Posterior cingulate gyrus (tissue), 11 donors: ENCODE data around the gene SLC25A34.

Experiments used
- DNase-seq, 10 donors: peaks; one replicate each; pipeline versions ENCODE4 v3.0.0 to v3.0.0-alpha.2; 2020 to 2021; ENCODE audit warnings: mixed read lengths in 3 of 10
- intact Hi-C: fragments of 100-400 bp; cut with DNase I; formaldehyde crosslinking; loops from one replicate; pipeline ENCODE4 v1.15.1; 2023

Gene SLC25A34

DNA sequence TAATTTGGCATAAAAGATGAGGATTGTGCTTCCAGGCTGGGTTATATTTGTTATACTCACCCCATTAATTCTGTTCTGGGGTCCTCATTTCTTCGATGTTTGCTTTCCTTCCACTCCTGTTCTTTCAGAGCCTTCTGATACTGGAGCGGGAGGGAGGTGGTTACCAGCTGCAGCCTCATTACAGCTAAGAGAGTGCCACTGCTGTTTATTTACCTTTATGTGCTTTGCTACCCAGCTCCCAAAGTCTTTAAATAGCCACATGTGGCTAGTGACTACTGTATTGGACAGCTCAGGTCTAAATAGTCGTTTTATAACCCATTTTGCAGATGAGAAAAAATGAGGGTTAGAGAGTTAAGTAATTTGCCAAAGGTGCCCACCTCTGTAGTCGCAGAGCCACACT, 26.8 kb upstream of the SLC25A34 start:
- intact Hi-C loops, result no loop called here
- no peak for DNase-seq

DNA sequence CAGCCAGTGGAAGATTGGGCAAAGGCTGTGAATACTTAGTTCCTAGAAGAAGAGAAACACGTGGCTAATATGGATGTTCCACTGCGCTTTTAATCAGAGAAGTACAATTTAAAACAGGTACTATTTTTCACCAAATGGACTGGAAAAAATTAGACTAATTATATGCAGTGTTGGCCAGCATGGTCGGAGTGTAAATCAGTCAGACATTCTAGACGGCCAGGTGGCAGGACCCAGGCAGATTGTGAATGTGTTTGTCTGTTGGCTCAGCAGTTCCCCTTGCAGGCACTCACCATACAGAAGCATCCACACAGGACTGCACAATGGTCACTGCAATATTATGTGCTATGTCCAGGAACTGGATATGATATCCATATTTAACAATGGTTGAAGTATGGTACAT, 23.9 kb upstream of the SLC25A34 start:
- intact Hi-C loops, result no loop called here

DNA sequence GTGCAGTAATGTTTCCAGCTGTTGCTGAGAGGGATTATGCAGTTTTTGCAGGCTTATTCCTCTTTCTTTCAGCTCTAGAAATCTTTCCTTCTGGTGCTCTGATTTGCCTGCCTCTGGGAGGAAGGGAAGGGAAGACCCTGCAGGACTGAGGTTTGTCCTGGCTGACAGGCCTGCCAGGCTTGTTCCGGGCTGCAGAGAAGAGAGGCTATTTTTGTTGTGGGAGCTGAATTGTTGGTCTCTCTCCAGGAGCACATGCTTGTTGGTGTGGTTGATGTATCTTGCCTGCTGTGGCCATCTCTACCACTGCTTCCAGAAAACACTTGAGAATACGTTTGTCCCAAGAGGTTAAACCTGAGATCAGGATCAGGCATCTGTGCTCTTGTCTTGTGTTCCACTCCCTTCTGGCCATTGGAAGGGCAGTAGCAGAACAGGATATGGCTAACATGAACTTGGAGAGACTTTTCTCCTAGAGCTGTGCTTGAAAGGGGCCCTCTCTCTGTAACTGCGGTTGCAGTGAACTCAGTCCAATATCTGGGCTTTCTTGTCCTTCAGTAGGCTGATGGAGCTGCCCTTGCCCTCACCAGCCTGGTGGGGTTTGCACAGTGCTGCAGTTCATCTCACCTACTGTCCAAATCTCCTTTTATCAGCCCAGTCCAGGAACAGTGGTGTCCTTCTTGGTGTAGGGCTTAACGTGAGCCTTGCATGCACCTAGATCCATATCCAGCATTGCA, 21.5 kb upstream of the SLC25A34 start:
- intact Hi-C loops, result no loop called here
- peak in 4 of 10 donors; percentile 42 to 57 (median 54) for DNase-seq

More for the DNA sequence above, 23.9 kb upstream of the SLC25A34 start:
- DNase-seq, result no peak

DNA sequence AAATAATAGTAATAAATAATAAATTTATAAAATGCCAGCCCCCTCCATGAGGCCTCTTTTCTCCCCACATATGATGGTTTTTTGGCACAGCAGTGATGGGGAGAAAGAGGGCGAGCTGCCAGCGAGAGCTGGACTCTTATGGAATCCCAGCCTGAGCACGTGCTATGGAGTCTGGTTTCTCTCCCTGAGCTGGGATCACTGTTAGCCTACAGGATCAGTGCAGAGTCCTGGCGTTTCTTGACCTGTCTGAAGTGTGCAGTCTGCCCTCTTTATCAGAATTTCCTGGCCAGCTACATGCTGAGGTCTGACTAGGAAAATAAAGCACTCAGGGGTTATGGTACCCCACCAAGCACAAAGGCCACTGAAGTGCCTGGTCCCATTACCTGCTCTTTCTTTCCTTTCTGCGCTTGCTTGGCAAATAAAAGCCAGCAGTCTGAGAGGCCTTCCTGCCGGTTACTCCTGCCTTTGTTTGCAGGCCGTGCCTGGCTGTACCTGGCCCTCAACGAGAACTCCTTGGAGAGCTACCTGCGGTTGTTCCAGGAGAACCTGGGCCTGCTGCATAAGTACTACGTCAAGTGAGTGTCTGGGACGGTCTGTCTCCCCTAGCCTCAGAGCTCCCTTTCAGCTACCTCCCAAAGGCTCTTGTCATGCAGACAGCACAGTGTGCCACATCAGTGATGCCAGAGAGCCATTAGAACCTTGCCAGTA, 18.5 kb upstream of the SLC25A34 start:
- DNase-seq, result no peak
- intact Hi-C loops, result no loop called here

DNA sequence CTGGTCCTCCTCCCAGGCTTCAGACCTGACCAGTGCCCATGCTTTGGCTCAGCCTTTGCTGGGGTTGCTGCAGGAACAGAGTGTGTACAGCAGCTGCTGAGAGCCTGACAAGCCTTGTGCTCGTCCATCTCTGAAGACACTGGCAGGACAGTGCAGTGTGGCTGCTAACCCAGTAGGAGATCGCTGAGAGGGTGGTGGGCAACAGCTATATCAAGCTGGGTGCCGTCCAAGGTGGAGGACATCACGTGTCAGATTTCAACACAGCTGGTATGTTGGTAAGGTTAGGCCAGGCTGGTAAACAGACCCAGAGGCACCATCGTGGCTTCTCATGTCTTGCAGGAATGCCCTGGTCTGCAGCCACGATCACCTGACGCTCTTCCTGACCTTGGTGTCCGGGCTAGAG, 17.9 kb upstream of the SLC25A34 start:
- no peak for DNase-seq
- intact Hi-C loops, result no loop called here

DNA sequence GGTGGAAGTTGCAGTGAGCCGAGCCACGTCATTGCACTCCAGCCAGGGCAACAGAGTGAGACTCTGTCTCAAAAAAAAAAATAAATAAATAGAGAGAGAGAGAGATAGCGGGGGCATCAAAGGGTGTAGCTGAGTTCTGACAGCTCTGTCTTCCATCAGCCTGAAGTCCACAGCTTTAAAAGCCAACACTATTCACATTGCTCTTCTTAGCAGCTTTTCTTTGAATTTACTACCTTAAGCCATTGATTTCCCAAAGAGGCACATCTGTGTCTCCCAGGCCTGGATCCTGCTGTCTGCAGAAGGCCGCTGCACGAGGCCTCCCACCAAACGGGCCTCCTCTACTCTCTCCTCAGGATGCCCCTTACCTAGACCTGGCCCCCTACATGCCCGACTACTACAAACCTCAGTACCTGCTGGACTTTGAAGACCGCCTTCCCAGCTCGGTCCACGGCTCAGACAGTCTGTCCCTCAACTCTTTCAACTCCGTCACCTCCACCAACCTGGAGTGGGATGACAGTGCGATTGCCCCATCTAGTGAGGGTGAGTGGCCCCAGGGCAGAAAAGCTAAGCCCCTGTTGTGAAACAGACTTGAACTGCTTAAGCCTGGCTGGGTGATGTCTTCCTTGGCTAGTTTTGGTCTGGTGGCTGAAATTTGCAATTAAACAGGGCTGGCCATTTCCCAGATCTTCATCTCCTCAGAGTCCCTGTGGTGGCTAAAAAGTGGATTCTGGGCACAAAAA, 16.5 kb upstream of the SLC25A34 start:
- DNase-seq, result peak in 1 of 10 donors; percentile 48
- intact Hi-C loops, result no loop called here

DNA sequence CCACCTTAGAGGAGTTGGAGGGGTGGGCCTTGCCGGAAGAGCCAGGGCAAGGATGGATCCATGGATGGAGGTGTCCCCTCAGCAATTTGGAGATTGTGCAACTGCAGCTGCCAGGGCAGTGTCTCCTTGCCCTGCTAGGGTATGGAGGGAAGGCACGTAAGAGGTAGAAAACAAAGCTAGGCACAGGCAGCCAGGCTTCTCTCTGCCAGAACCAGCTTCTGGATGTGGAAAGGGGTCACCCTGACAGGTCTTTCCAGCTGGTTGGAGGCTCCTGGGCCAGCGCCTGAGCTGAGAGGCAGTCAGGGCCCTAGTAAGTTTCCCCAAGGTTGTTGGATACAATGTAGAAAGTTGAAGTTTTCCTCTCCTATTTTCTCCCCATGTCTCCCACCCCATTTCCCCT, 15.2 kb upstream of the SLC25A34 start:
- no peak for DNase-seq
- intact Hi-C loops, result no loop called here

DNA sequence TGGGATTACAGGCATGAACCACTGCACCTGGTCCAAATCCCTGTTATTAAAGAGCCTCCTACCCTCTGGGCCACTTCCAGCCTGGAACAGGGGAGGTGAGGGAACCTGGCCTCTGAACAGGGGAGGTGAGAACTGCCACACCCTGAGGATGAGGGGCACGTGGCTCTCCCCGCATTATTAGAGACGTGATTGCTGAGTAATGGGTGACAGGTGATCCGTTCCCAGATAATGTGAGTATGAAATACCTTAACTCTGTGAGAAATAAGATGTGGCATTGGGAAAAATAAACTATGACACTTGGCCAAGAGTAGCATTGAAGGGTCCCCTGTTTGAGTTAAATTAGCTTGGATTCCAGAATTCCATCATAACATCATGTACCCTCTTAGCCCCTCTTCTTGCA, 13.6 kb upstream of the SLC25A34 start:
- no peak for DNase-seq
- intact Hi-C loops, result no loop called here

DNA sequence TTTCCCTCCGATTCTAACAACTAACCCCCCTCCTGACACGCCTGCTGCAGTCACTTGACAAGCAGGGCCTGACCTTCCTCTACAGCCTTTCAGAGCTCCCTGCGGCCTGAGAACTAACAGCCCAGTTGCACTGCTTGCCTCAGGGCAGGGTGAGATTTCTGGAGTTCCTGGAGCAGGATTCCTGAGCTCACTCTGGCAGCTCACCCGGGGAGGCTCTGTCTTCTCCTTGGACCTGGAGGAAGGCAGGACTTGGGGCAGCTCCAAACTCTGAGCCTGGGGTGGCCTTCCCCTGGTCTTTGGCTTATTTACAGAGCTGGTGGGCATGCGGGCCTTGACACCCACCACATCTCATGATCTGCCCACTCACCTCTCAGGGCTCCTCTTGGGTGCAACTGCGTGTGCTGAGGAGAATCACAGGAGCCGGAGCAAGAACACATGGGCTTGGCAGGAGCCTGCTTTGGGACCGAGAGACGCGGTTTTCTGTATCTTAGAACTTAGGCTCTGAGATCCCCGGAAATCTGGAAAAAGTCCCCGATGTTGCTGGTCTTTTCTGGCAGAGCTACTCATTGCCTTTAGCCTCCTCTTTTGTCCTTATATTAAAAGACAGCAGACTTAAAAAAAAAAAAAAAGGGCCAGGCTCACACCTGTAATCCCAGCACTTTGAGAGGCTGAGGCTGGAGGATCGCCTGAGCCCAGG, 13.1 kb upstream of the SLC25A34 start:
- DNase-seq, result no peak
- intact Hi-C loops, result no loop called here

DNA sequence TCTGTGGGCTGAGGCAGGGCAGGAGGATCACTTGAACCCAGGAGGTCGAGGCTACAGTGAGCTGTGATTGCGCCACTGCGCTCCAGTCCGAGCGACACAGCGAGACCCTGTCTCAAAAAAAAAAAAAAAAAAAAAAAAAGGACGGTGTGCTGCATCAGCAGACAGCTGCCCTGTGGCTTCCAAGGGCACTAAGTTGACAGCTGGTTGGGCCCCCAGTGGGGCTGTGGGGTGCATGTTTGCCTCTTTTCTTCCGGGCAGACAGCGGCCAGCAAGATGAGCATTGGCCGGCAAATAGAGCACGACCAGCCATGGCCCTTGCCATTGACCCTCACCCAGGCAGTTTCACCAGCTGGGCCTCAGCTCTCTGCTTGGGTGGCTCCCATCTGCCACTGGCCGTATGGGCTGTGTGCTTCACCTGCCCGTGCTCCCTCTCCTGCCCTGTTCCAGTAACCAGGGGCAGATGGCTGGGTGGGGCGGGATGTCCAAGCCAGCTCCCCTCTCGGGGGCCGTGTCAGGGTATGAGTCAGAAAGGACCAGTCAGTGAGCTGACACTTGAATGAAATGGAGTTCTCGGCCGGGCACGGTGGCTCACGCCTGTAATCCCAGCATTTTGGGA, 12.3 kb upstream of the SLC25A34 start:
- intact Hi-C loops, result no loop called here
- no peak for DNase-seq

DNA sequence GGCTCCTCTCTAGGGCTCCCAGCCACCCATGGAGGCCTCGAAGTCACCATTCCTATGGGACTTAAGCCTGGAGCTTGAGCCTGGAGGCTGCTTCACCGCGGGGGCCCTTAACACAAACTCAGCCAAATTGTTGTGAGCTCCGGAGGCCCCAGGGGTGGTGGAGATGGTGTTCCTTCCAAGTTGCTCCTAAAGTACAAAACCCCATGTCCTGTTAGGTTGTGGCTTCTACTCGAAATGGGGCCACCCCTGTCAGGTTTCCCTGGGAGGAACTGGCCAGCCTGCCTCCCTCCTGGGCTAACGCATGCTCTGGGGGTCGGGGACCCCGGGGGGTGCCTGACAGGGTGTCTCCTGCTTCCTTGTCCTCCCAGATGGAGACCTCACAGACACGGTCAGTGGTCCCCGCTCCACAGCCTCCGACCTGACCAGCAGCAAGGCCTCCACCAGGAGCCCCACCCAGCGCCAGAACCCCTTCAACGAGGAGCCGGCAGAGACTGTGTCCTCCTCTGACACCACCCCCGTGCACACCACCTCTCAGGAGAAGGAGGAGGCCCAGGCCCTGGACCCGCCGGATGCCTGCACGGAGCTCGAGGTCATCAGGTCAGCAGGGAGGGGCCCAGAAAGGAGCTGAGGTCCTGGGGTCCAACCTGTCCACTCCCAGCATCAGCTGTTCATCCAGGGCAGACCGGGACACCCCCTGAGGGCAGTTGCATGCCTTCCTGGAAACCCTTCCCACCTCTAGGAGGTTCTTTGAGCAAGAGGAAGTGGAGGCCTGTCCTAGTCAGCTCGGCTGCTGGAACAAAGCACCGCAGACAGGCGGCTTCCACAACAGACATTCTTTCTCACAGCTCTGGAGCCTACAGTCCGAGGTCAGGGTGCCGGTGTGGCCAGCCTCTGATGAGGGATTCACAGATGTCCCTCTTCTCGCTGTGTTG, 10.8 kb upstream of the SLC25A34 start:
- intact Hi-C loops, result no loop called here
- DNase-seq, result no peak

DNA sequence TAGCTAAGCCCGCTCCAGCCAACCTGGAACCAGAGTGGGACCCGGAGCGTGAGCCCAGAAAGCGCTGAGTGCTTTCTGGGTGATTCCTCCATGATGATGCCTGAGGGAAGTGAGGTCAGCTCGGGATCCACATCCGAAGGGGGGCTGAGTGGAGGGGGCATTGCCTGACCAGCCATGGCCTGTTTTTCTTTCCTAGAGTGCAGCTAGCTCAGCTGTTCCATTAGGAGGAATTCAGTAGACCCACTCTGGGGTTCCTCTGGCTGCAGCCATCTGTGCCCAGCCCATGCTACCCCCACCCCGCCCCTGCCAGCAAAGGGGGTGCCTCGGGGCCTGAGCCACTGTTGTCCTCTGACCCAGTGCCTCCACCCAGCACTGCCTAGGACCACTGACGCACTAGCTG, 9.6 kb upstream of the SLC25A34 start:
- peak in 1 of 10 donors; percentile 63 for DNase-seq
- intact Hi-C loops, result no loop called here

DNA sequence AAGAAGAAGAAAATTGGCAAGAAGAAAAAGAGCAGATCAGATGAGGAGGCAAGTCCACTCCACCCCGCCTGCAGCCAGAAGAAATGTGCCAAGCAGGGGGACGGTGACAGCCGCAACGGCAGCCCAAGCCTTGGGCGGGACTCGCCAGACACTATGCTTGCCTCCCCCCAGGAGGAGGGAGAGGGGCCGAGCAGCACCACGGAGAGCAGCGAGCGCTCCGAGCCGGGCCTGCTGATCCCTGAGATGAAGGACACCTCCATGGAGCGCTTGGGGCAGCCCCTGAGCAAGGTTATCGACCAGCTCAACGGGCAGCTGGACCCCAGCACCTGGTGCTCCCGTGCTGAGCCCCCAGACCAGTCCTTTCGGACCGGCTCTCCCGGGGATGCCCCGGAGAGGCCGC, 9.0 kb upstream of the SLC25A34 start:
- peak in 1 of 10 donors; percentile 61 for DNase-seq
- intact Hi-C loops, result no loop called here

DNA sequence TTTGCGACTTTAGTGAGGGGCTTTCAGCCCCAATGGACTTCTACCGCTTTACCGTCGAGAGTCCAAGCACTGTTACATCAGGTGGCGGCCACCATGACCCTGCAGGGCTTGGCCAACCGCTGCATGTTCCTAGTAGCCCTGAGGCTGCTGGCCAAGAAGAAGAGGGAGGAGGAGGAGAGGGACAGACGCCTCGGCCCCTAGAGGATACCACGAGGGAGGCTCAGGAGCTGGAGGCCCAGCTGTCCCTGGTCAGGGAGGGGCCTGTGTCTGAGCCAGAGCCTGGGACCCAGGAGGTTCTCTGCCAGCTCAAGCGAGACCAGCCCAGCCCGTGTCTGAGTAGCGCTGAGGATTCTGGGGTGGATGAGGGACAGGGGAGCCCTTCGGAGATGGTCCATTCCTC, 8.6 kb upstream of the SLC25A34 start:
- intact Hi-C loops, result no loop called here
- DNase-seq, result peak in 1 of 10 donors; percentile 70

DNA sequence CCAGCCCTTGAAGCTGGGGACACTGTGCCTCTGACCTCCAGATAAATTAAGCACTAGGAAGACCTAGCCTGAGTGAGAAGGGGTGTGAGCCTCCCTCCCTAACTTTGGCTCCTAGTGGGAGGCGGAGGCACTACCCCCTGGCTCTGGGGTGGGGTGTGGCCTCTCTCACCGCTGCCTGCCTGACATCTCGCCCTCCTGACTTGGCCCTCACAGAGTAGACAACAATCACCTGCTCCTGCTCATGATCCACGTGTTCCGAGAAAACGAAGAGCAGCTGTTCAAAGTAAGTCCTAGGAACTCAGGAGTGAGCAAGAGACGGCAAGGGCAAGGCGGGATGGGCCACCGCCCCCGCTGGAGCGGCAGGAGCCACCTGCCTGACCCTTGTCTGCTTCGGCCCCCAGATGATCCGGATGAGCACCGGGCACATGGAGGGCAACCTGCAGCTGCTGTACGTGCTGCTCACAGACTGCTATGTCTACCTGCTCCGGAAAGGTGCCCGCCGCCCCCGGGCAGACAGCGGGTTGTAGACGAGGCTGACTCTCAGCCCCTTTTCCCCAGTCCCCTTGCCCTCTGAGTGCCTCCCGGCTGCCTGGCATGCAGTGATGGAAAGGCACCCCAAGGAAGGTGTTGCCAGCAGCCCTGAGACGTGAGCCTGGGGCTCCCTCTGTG, 8.1 kb upstream of the SLC25A34 start:
- intact Hi-C loops, result no loop called here
- no peak for DNase-seq

DNA sequence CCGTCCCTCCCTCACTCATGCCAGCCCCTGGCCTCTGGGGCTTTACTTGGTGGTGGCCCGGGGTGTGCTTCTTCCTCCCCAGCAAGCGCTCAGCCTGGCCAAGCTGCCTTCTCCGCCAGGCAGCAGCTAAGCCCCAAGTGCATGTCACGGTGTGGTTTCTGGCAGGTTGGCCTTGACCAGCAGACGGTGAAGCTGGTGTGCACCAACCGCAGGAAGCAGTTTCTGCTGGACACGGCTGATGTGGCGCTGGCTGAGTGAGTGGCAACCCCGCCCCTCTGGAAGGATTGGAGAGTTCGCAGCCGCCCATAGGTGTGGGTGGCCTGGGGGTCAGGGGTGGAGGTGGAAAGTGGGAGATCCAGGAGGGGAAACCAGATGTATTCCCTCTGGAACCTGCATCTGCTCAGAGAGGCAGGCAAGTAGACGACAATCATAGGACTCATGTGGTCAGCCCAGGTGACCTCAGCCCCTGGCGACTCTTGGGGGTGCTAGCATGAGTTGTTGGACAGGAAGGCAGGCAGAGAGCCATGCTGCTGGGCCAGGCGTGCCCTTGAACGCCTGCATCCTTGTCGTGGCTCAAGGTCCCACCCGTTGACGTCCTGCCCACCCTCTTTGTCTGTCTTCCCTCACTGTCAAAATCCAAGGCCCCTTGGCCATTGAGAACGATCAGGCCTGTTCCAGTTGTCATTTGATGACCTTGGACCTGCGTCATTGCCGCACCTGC, 7.0 kb upstream of the SLC25A34 start:
- intact Hi-C loops, result no loop called here
- no peak for DNase-seq

DNA sequence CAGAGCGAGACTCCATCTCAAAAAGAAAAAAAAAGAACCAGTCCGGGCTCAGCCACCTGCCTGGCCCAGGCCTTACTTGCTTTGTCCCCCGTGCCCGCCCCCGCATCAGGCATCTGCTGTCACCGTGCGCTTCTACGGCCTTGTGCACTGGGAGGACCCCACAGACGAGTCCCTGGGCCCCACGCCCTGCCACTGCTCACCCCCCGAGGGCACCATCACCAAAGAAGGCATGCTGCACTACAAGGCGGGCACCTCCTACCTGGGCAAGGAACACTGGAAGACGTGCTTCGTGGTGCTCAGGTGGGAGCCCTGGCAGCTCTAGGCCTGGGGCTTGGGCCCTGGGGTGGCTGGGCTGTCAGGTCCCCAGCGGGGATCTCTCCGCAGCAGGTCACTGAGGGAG, 5.6 kb upstream of the SLC25A34 start:
- DNase-seq, result no peak
- intact Hi-C loops, result no loop called here

DNA sequence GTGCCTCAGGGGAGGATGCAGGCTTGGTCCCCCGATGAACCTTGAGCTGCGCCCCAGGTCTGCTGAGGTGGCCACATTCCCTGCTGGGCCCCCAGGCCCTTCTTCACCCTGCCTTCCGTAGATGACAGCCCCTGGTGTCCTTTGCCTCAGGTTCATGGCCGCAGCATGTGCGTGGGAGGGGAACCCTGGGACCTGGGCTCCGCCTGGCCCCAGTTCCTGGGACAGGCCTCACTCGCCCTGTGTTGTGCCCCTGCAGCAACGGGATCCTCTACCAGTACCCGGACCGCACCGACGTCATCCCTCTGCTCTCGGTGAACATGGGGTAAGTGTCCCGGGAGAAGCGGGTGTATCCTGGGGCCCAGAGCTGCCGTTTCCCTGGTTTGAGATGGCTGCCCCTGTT, 5.1 kb upstream of the SLC25A34 start:
- intact Hi-C loops, result no loop called here
- peak in 1 of 10 donors; percentile 72 for DNase-seq
